PC-9 (cell line): ENCODE measurements around the gene PTPRD.

Source experiments
- EZH2 ChIP-seq: fragments of 200-600 bp; sonication (generic); IDR thresholded peaks from 2 replicates; pipeline ENCODE4 v1.8.0; 2017; ENCODE audit warnings: antibody characterized with exemption, low read depth
- TF ChIP-seq, protein P1 (sequence below): fragments of 200-600 bp; sonication (generic); conservative IDR thresholded peaks from 2 replicates; pipeline ENCODE4 v1.6.1; 2017; ENCODE audit warnings: mixed run types, antibody characterized with exemption, mild to moderate bottlenecking, moderate library complexity

DNA sequence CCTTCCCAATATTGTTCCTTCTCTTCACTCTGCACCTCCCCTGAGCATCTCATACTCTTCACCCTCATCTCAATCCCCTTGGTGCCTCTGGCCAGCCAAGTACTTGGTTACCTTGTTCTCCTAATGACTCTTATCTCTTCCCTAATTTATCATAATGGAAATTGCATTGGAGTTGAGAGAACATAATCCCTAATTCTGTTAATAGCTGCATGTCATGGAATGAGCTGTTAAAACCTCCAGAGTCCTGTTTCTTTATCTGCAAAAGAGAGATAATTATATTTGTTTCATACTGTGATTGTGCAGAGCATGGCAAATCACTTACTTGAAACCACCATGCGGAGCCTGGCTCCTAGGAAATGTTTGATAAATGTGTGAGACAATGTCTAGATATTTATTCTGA, 1738.3 kb downstream of the PTPRD start:
- TF ChIP-seq, protein P1, sequence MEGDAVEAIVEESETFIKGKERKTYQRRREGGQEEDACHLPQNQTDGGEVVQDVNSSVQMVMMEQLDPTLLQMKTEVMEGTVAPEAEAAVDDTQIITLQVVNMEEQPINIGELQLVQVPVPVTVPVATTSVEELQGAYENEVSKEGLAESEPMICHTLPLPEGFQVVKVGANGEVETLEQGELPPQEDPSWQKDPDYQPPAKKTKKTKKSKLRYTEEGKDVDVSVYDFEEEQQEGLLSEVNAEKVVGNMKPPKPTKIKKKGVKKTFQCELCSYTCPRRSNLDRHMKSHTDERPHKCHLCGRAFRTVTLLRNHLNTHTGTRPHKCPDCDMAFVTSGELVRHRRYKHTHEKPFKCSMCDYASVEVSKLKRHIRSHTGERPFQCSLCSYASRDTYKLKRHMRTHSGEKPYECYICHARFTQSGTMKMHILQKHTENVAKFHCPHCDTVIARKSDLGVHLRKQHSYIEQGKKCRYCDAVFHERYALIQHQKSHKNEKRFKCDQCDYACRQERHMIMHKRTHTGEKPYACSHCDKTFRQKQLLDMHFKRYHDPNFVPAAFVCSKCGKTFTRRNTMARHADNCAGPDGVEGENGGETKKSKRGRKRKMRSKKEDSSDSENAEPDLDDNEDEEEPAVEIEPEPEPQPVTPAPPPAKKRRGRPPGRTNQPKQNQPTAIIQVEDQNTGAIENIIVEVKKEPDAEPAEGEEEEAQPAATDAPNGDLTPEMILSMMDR, result no peak
- no peak for TF ChIP-seq EZH2
